ENCODE data around the gene GTF2IRD1.
"Not testable (repeated sequence)": the region's sequence is repeated elsewhere in the genome, so short reads cannot be mapped to it uniquely, and the experiment has no call there.

Gene GTF2IRD1

DNA sequence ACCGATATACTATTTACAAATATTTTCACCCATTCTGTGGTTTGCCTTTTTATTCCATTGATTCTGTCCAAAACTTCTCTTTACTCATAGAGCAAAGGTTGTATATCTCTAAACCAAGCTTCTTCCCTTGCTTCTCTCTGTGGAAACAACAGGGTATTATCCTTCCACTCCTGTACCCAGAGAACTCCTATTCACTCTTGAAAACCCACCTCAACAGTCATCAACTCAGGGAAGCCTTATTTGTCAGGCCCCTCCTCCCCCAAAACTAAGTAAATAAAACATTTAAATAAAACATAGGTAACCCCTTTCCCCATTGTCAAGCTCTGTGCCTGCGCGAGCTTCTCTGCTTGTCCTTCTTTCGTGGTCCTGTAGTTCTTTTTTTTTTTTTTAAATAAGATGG, 44.6 kb downstream of the GTF2IRD1 start:
- H3K4me3 Mint-ChIP-seq, result no peak overlapping the region
- H3K4me1 Mint-ChIP-seq, result peaks cover 0 to 8% of the 10 kb centered on the region in 2 donors

DNA sequence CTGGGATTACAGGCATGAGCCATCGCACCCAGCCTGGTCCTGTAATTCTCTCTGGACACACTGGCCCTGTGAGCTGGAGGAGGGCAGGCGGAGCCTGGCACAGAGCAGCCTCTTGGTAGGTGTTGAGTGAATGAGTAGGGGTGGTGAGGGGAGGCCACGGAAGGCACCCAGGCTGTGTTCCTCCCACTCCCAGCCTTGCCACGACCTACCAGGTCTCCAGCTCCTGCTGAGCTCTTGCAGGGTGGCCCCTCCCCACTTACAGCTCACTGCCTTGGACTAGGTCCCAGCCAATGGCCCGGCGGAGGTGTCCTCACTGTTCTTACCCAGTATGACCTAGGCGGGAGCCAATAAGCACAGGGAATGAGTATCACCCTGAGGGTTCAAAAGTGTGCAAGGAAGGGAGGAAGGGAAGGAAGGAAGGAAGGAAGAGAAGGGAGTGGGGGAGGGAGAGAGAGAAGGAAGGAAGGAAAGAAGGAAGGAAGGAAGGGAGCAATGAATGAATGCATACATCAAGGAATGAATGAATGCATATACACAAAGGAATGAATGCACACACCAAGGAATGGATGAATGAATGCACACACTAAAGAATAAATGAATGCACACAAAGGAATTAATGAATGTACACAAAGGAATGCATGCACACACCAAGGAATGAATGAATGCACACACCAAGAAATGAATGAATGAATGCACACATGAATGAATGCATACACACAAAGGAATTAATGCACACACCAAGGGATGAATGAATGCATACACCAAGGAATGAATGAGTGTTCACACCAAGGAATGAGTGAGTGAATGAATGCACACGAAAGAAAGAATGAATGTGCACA, 45.5 kb downstream of the GTF2IRD1 start:
- Mint-ChIP-seq H3K9me3 (no peaks in the 10 kb centered on the region), H3K4me3 (no peak overlapping the region), H3K27me3 (no peaks in the 10 kb centered on the region), H3K4me1 (peaks cover 0 to 8% of the 10 kb centered on the region in 2 donors), H3K36me3 (peaks cover 4% of the 10 kb centered on the region in 2 donors), H3K27ac (no peak overlapping the region)
- no peak for DNase-seq
- ATAC-seq (replicated peaks), result no peak

More for the DNA sequence above, 44.6 kb downstream of the GTF2IRD1 start:
- Mint-ChIP-seq H3K9me3 (no peaks in the 10 kb centered on the region), H3K27me3 (no peaks in the 10 kb centered on the region), H3K27ac (no peak overlapping the region), H3K36me3 (peaks cover 0 to 5% of the 10 kb centered on the region in 2 donors)
- no peak for DNase-seq
- ATAC-seq (replicated peaks), result no peak

DNA sequence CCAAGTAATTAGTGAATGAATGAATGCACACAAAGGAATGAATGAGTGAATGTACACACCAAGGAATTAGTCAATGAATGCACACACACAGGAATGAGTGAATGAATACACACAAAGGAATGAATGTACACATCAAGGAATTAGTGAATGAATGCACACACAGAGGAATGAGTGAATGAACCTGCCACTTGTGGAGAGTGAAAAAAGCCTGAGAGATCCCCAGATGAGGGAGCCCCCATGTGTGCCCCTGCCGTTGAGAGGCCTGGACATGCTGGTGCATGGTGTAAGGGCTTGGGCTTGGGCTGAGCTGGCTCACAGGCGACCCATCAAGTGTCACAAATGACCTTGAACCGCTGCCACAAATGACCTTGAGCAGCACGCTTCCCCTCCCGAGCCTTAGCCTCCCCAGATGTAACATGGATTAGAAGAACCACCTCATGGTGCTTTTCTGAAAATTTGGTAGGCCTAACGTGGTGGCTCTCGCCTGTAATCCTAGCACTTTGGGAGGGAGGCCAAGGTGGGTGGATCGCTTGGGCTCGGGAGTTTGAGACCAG, 46.2 kb downstream of the GTF2IRD1 start:
- Mint-ChIP-seq H3K36me3 (peaks cover 4% of the 10 kb centered on the region in 2 donors), H3K27me3 (no peaks in the 10 kb centered on the region), H3K4me1 (peaks cover 0 to 8% of the 10 kb centered on the region in 2 donors), H3K27ac (no peak overlapping the region), H3K9me3 (no peaks in the 10 kb centered on the region), H3K4me3 (no peak overlapping the region)
- ATAC-seq (replicated peaks), result no peak
- DNase-seq, result no peak

DNA sequence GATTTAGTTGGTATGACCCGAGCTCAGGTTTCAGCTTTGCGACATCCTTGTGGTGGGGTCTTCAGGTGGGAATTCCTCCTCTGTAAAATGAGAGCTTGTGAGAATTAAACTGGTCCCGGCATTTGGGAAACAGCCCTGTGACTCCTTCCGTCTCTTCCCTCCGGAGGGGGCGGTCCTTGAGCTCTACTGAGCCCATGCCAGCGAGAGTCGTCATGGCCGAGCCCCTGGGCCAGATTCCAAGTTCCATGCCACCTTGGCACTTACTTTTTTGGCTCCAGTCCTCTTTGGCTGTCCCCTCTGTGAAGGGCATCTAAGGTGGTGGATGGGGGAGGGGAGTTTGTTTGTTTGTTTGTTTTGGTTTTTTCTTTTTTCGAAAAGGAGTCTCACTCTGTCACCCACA, 47.6 kb downstream of the GTF2IRD1 start:
- Mint-ChIP-seq H3K36me3 (peaks cover 4% of the 10 kb centered on the region in 2 donors), H3K27me3 (no peaks in the 10 kb centered on the region), H3K4me3 (no peak overlapping the region), H3K4me1 (peaks cover 0 to 4% of the 10 kb centered on the region in 2 donors), H3K27ac (no peak overlapping the region), H3K9me3 (no peaks in the 10 kb centered on the region)
- ATAC-seq (replicated peaks) (no peak), DNase-seq (no peak)

DNA sequence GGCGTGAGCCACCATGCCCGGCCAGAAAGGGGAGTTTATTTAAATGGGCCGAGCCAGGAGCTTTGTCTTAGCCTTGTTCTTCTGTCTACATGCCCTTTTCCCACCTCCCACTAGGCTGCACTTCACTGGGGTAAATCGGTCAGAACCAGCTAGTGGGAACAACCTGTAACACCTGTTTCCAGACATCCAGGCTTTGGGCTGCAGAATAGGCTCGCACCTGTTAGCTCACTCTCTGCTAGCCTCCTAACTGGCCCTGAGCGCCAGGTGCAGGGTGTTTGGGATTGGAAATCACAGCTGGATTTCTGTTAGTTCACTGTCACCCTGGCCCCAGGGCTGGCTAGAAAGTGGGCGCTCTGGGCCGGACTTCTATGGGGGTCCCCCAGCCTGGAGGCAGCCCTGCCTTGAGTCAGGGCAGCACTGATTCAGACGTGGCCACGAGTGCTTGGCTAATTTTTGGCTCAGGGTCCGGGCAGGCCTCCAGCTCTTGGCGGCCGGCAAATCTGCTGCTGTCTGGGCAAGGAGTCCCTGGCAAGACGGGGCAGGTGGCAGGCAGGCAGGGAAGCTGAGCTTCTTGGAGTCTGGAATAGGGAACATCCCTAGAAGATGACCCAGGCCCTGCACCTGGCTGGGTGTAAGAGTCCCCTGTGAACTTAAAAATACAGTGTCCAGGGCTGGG, 48.6 kb downstream of the GTF2IRD1 start:
- H3K4me1 Mint-ChIP-seq, result peaks cover 0 to 1% of the 10 kb centered on the region in 2 donors
- no peaks in the 10 kb centered on the region for H3K27me3 Mint-ChIP-seq
- no peak overlapping the region for H3K27ac Mint-ChIP-seq
- ATAC-seq (replicated peaks), result no peak
- no peak overlapping the region for H3K4me3 Mint-ChIP-seq
- H3K9me3 Mint-ChIP-seq, result no peaks in the 10 kb centered on the region
- no peak for DNase-seq
- peaks cover 4% of the 10 kb centered on the region in 2 donors for H3K36me3 Mint-ChIP-seq

DNA sequence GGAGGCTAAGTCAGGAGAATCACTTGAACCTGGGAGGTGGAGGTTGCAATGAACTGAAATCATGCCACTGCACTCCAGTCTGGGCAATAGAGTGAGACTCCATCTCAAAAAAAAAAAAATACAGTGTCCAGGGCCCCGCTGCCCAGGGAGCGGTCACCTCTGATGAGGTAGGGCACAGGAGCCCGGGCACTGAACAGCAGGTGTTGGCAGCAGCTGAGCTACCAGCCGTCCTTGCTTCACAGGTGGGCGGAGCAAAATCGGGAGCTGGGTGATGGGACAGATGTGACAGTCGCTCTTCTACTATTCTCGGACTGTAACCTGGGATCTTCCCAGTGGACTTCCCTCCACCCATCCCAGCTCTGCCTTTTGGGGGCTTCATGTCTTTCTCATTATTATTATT, 49.4 kb downstream of the GTF2IRD1 start:
- H3K4me3 Mint-ChIP-seq, result no peak overlapping the region
- H3K4me1 Mint-ChIP-seq, result no peaks in the 10 kb centered on the region
- no peaks in the 10 kb centered on the region for H3K27me3 Mint-ChIP-seq
- peaks cover 4% of the 10 kb centered on the region in 2 donors for H3K36me3 Mint-ChIP-seq
- H3K27ac Mint-ChIP-seq, result no peak overlapping the region
- DNase-seq (no peak), ATAC-seq (replicated peaks) (no peak)
- no peaks in the 10 kb centered on the region for H3K9me3 Mint-ChIP-seq

DNA sequence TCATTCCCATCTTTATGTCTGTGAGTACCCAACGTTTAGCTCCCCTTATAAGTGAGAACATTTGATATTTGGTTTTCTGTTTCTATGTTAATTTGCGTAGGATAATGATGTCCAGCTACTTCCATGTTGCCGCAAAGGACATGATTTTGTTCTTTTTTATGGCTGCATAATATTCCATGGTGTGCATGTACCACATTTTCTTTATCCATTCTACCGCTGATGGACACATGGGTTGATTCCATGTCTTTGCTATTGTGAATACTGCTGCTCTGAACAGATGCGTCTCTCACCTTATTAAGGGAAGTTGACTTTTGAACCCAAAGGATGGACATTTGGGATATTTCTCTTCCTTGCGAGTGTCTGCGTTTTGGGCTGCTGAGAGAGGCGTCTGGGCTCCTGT, 50.2 kb downstream of the GTF2IRD1 start:
- Mint-ChIP-seq H3K36me3 (peaks cover 4% of the 10 kb centered on the region in 2 donors), H3K27ac (no peak overlapping the region), H3K4me3 (no peak overlapping the region), H3K4me1 (no peaks in the 10 kb centered on the region), H3K9me3 (no peaks in the 10 kb centered on the region), H3K27me3 (no peaks in the 10 kb centered on the region)
- ATAC-seq (replicated peaks), result no peak
- DNase-seq, result no peak

DNA sequence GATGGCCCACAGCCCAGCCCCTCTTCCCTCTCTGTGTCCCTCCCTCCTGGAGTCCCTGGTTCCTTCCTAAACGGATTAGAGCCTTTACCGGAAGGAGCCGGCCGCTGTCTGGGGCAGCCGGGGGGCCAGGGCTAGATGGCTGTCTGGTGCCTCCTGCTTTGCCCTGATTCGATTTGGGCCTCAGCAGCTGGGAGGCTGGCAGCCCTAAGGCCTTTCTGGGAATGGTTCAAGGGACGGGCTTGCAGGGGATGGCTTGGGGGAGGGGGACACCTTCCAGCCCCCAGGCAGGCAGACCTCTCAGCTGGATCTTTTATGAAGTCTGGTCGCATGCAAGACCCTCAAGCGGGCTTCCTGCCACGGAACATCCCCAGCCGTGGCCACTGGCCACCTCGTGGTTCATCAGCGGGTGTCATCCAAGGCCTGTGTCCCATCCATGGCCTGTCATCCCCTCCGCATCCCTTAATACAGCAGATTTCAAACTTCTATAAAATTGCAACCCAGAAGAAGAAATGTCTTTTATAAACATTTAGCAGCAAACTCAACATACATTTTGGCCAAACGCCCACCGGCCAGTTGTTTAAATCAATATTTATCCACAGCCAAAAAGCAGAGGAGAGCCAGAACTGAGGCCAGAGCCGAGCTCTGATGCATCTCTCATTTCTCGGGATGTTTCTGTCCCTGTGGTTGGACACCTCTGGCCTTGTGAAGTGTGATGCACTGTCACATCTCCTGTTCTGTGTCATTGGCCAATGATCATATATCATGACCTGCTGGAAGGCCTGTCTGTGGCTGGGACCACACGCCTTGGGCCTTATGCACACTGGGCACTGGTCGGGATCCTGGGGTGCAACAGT, 52.0 kb downstream of the GTF2IRD1 start:
- Mint-ChIP-seq H3K27ac (no peak overlapping the region), H3K36me3 (peaks cover 4 to 6% of the 10 kb centered on the region in 2 donors), H3K27me3 (no peaks in the 10 kb centered on the region), H3K4me1 (no peaks in the 10 kb centered on the region), H3K4me3 (no peak overlapping the region), H3K9me3 (no peaks in the 10 kb centered on the region)
- DNase-seq, result no peak
- ATAC-seq (replicated peaks), result no peak

DNA sequence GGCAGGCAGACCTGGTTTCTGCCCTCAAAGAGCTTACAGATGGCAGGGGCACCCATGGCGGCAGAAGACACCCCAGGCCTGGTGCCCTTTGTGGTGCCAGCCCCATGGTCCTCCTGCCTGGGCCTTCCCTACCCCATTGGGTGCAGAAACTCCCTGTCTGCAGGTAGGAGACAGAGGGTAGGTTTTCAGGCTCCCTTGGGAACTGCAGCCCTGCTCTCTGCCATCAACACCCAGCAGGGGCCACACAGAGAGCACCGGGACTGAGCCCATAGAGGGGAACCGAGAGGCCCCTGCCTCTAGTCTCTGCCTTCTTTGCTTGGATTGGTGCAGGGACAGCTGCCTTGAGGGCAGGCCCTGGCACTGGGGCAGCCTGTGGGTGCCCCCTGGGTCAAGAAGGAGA, 52.6 kb downstream of the GTF2IRD1 start:
- DNase-seq (no peak), ATAC-seq (replicated peaks) (no peak)
- no peaks in the 10 kb centered on the region for H3K4me1 Mint-ChIP-seq
- peaks cover 4 to 6% of the 10 kb centered on the region in 2 donors for H3K36me3 Mint-ChIP-seq
- H3K4me3 Mint-ChIP-seq, result no peak overlapping the region
- no peaks in the 10 kb centered on the region for H3K9me3 Mint-ChIP-seq
- H3K27ac Mint-ChIP-seq, result no peak overlapping the region
- no peaks in the 10 kb centered on the region for H3K27me3 Mint-ChIP-seq

DNA sequence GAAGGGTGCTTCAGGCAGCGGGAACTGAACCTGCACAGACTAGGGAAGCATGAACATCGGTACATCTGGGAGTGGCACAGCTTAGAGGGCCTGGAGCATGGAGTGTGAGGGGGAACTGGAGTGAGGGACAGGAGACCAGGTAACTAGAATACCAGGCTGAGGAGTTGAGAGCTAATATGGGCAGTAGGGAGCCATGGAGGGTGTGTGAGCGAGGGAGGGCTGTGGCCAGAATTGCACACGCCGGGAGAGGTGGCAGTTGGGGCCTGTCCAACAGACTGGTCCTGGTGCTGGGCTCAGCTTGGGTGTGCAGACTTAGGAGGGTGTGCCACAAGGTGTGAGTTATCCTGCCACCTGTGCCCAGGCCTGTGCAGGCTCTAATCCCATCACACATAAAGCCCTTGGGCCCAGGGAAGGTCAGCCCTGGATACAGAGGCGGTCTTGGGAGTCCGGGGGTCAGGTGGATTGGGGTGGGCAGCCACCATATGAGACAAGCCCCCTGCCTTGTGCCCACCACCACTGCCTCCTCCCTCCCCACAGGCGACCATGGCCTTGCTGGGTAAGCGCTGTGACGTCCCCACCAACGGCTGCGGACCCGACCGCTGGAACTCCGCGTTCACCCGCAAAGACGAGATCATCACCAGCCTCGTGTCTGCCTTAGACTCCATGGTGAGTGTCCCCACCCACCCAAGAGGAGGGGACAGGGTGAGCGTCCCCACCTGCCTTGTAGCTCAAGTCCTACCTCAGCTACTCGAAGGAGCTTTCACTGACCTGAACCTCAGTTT, 54.0 kb downstream of the GTF2IRD1 start:
- Mint-ChIP-seq H3K27me3 (no peaks in the 10 kb centered on the region), H3K4me1 (no peaks in the 10 kb centered on the region), H3K36me3 (peaks cover 4 to 6% of the 10 kb centered on the region in 2 donors), H3K9me3 (no peaks in the 10 kb centered on the region), H3K27ac (no peak overlapping the region), H3K4me3 (no peak overlapping the region)
- ATAC-seq (replicated peaks) (no peak), DNase-seq (no peak)

DNA sequence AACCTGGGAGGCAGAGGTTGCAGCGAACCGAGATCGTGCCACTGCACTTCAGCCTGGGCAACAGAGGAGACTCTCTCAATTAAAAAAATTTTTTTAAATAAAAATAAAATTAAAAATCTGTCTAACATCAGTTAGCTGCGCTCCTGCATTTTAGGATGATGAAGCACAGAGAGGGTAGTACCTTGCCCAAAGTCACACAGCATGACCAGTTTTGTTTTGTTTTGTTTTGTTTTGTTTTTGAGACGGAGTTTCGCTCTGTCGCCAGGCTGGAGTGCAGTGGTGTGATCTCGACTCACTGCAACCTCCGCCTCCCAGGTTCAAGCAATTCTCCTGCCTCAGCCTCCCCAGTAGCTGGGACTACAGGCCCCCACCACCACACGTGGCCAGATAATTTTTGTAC, 55.7 kb downstream of the GTF2IRD1 start:
- H3K4me1 Mint-ChIP-seq; ATAC-seq (replicated peaks); H3K4me3 Mint-ChIP-seq; H3K9me3 Mint-ChIP-seq; H3K27ac Mint-ChIP-seq; H3K36me3 Mint-ChIP-seq; DNase-seq; H3K27me3 Mint-ChIP-seq: not testable (repeated sequence)

DNA sequence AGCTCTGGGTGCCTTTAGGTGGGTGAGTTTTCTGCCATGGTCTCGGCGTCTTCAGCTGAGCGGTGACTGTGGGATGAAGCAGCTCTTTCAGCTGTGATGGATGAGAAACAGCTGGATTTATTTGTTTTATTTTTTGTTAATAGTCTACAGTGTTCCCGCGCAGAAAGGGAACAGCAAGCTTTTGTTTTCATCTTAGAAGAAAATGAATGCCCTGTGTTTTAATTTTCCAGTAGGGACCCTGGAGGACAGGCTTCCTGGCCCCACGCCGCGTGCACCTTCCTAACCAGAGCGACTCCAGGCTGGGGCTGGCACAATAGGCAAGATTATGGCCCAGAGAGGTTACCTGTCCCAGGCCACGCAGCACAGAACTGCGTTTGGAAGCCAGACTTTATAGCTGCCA, 57.6 kb downstream of the GTF2IRD1 start:
- Mint-ChIP-seq H3K4me3 (no peak overlapping the region), H3K27ac (no peak overlapping the region), H3K4me1 (no peaks in the 10 kb centered on the region), H3K9me3 (no peaks in the 10 kb centered on the region), H3K27me3 (no peaks in the 10 kb centered on the region), H3K36me3 (peaks cover 2 to 7% of the 10 kb centered on the region in 2 donors)
- ATAC-seq (replicated peaks), result no peak
- no peak for DNase-seq

DNA sequence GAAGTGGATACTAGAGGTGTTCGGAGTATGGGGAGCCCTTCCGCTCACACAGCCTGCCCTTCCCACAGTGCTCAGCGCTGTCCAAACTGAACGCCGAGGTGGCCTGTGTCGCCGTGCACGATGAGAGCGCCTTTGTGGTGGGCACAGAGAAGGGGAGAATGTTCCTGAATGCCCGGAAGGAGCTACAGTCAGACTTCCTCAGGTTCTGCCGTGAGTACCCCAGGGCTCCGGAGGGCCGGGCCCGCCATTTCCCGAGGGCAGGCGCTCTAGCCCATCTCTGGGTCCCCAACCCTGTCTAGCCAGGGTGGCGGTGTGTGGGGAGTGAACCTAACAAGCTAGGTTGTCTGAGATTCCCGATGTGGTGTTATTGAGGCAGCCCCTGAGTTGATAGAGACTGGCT, 59.1 kb downstream of the GTF2IRD1 start:
- H3K4me1 Mint-ChIP-seq, result no peaks in the 10 kb centered on the region
- peaks cover 2 to 7% of the 10 kb centered on the region in 2 donors for H3K36me3 Mint-ChIP-seq
- H3K27me3 Mint-ChIP-seq, result no peaks in the 10 kb centered on the region
- DNase-seq (no peak), ATAC-seq (replicated peaks) (no peak)
- H3K4me3 Mint-ChIP-seq, result no peak overlapping the region
- H3K9me3 Mint-ChIP-seq, result no peaks in the 10 kb centered on the region
- H3K27ac Mint-ChIP-seq, result no peak overlapping the region
